Left cardiac atrium (tissue), 4 donors: ENCODE data around the gene CLDN16. TPM values are rescaled to one million over a fixed set of nuclear protein-coding genes. Genes with fewer than 3 reads are reported as not detected.

Source experiments
- ATAC-seq, 2 donors: fragments of 200-7000 bp; cut with Tn5 transposase; one replicate each; pipeline ENCODE4 v1.9.1; 2020; ENCODE audit warnings: mild to moderate bottlenecking in 2 of 2, moderate library complexity in 2 of 2
- DNase-seq: peaks from one replicate; pipeline ENCODE4 v3.0.0-alpha.2; 2020
- intact Hi-C, 2 donors: fragments of 100-400 bp; cut with DNase I; formaldehyde crosslinking; loops; one replicate each; pipeline versions ENCODE4 v1.14.1 to v1.15.1; 2022 to 2023
- total RNA-seq, 2 donors: library from RNA; stranded (reverse); fragmentation: NEBNext Ultra II Directional; extraction: Animal tissue kit (Norgen Biotek cat#: 25700); gene quantifications; one replicate each; pipeline ENCODE4 v1.2.1, GENCODE V29; 2021
- donor health status: DM: no; HTN: yes; CAD: no.
- donor health status: DM: no; HTN: yes; CAD: no; lungs with severe emphysema.
- donor health status: DM: yes; HTN: yes; CAD: no.
- donor health status: Dilated cardiomyopathy.

Gene CLDN16
- total RNA-seq, 2 donors from 2014 or later: 0.08 to 0.15 TPM

DNA sequence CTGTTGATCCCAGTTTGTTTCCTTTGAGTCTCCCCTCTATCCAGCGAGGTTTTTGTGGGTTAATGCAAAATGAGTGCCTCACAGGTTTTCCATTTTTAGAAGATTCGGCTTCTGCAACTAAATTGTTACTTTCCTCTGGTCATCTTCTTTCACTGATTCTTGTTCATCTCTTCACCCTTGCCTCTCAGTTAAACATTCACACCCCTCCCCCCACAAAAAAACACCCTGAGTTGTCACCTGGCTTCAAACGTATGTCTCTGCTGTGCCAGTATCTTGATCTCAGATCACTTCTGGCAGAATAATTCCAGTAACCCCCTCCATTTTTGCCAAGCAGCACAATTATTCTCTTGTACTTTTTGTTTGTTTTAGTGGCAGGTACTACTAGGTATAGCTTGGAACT lies 12.3 kb upstream of the CLDN16 start:
- no peak for ATAC-seq
- intact Hi-C loops: no loop called here
- DNase-seq: no peak

DNA sequence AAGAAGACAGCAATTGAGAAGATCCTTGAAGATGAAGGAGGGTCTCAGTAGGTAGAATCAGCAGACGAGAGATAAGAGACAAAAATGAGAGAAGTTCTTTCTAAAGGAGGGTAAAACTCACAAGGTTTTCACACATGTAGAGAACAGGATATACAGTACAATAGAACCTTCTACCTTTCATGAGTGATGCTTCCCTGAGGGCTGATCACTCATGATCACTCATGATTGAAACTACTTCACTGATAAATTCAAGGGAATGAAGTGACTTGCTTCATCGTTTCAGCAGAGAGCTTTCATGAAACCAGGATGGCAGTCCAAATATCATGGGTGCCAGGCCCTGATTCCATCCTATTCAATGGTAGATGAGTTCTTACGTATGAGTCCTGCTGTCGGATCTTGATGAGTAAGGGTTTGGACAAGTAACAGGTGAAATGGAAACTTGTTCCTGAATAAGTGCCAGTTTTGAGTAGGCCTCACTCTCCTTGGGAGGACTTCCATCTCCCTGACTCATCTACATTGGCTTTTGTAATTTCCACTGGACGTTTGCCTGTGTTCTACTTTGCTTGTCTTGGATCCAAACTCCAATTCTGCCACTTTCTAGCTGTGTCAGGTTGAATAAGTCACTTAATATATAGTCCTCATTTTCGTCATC lies 9.6 kb upstream of the CLDN16 start:
- intact Hi-C loops: no loop called here
- ATAC-seq: peak; percentile 44 to 85
- no peak for DNase-seq

DNA sequence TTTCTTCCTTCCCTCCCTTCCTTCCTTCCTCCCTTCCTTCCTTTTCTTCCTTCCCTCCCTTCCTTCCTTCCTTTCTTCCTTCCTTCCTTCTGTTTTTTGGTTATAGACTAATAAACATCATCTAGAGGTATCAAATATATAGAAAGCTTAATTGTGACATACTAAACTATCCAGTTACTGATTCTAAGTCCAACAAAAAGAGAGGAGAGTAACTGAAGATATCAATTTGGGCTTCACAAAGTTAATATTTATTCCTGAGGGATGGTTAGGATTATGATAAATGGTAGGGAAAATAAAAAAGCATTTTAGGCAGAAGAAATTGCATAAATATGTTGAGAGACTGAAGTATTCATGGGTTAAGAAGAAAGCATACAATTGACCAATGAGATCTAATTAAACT lies 7.8 kb upstream of the CLDN16 start:
- intact Hi-C loops: loop anchor here in 1 of 2 donors (10.0 kb wide), 2 partner anchors 155 to 415 kb away; no protein-coding TSS in a partner anchor
- no peak for ATAC-seq
- no peak for DNase-seq

DNA sequence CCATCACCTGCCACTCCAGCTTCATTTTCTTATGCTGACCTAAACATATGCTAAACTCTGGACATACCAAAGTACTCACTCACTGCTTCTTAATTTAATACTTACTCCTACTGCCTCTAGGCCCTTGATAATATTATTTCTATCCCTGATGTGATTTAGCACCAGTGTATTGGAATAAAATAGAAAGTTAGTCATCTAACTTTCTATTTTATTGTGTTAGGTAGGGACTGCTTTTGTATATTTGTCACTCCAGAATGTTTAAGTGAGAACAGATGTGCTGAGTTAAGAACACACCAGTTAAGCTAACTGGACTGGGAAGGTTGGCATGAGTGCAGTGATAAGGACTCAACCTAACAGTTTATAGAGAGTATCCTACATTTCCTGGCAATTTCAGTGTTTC lies 6.5 kb upstream of the CLDN16 start:
- ATAC-seq (no peak), DNase-seq (no peak)
- intact Hi-C loops: loop anchor here in 1 of 2 donors (10.0 kb wide), 2 partner anchors 157 to 417 kb away; no protein-coding TSS in a partner anchor

DNA sequence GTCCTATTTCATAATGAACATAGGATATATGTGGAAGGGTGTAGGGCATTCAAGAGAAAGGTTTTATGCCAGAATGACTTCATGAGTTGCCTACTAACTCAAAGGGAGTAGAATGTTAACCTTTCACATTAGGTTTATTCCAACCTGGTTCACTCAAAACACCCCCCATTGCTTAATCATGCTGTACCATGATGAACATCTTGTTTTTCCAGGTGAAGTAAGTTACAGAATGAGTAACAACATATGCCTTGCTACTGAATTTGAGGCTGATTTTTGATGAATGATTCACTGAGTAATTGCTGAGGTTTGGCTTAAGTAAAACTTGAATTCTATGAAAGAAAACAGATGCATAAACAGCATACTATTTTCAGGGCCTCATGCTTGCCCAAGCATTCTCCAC lies 5.9 kb upstream of the CLDN16 start:
- ATAC-seq (peak in 1 of 2 donors; percentile 76), DNase-seq (no peak)
- intact Hi-C loops: loop anchor here in 1 of 2 donors (10.0 kb wide), 2 partner anchors 157 to 417 kb away; no protein-coding TSS in a partner anchor

DNA sequence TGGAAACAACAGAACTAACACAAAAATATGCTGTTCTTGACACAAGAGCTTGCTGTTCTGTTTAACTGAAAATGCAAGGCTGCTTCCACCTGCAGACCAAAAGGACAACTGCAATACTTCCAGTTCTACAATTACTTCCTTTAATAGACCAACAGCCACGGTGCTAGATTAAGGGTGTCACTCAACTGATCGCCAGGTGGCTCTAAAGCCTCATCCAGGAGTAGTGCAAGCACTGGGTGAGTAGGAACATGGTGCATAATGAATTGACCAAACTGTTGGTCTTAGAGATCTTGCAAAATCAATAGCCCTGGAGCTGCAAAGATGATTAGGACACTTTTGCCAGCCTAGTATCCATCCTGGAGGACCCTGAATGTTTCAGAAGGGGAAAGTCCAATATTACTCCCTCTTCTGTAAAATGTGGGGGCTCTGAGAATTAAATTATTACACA lies 3.6 kb upstream of the CLDN16 start:
- DNase-seq (no peak), ATAC-seq (peak; percentile 71)
- intact Hi-C loops: loop anchor here in 1 of 2 donors (10.0 kb wide), 2 partner anchors 160 to 420 kb away; no protein-coding TSS in a partner anchor

DNA sequence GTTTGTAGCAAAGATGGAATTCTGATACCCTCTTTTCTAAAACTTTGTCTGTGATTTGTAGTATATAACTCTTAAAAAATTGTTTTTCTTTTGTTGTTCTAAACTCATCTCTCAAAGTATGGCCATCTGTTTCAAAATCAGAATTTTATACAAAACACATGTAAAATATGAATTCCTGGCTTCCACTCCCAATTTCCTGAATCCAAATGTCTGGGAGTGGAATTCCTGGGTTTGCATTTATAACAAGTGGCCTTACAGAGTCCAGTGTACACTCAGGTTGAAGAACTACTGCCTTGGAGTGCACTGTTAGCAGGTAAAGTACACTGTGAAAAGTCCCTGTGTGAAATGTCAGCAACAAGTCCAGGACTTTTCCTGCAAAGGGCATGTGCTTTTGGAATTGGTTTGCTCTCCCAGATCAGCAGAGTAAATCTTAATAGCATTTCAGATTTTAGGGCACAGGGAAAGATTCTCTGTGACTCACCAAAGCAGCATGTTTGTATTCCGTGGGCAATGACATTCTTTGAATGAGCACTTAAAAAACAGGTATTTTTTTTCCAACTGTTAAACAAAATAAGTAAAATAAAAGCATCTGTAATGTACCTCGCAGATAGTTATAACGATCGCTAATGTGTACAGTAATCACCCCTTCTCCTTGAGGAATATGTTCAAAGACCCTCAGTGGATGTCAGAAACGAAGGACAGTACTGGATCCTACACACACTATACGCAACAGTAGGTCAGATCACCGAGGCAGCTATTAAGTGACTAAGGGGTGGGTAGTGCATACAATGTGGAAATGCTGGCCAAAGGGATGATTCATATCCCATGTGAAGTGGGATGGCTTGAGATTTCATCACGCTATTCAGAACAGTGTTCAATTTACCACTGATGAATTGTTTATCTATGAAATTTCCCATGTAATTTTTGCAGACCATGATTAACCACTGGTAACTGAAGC lies 2.0 kb upstream of the CLDN16 start:
- ATAC-seq: peak in 1 of 2 donors; percentile 76
- DNase-seq: no peak
- intact Hi-C loops: loop anchor here in 1 of 2 donors (10.0 kb wide), 2 partner anchors 161 to 421 kb away; no protein-coding TSS in a partner anchor

DNA sequence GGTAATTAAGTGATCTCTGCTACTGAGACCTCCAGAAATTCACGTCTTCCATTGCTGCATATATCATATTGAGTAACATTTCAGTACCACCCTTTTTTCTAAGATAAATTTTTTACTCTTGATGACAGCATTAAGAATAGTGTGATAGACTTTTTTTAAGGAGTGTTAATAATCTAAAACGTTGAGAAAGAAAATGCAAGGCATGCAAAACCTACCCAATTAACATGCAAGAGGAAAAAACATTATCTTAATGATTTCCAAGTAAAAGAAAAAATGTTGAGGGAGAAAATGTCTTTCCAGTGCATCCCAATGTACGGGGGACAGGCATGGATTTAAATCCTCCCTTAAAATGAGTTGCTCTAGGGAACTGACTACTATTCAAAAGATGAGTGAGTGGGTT lies 740 bp downstream of the CLDN16 start:
- intact Hi-C loops: loop anchor here in 1 of 2 donors (10.0 kb wide), 2 partner anchors 164 to 424 kb away; no protein-coding TSS in a partner anchor
- ATAC-seq (no peak), DNase-seq (no peak)

DNA sequence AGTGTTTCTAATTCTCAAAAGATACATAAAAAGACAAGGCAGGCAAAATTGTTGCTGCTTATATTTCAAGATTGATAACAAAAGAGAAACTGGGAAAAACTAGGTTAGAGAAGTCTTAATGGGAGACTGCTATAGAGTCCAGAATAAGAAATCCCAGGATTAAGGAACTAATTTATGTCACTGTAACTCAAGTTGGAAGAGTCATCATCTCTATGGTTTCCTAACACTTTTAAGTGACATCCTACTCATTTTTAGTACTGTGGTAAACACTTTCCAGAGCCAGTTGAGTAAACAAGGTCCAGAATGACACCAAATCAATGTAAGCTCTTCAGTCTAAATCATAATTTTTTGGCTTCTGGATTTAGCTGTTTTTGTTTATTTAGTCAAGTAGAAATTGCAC lies 8.0 kb downstream of the CLDN16 start:
- no peak for DNase-seq
- no peak for ATAC-seq
- intact Hi-C loops: no loop called here

DNA sequence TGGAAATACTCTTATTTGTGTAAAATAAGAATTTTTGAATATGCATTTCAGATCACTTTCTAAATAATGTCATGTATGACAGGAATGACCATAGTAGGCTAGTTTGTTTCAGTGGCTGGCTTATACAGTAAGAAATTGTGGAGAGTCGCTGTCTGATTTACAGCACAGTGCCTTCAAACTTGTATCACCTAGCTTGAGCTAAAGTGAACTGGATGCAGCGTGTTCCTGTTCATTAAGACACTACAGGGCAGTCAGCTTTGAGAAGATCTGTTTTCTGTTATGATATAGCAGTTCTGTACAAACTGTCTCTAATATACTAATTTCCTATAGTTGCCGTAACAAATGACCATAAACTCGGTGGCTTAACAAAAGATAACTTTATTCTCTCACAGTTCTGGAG lies 9.9 kb downstream of the CLDN16 start:
- ATAC-seq (no peak), DNase-seq (no peak)
- intact Hi-C loops: no loop called here

DNA sequence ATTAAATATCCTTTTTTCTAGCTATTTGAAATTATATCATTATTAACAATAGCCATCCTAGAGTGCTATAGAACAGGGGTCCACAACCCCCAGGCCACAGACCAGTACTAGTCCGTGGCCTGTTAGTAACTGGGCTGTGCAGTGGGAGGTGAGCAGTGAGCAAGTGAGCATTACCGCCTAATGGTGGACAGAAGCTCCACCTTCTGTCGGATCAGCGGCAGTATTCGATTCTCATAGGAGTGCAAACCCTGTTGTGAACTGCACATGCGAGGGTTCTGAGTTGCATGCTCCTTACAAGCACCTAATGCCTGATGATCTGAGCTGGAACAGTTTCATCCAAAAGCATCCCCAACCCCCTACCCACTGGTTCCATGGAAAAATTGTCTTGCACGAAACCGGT lies 11.7 kb downstream of the CLDN16 start:
- no peak for ATAC-seq
- no peak for DNase-seq
- intact Hi-C loops: no loop called here

DNA sequence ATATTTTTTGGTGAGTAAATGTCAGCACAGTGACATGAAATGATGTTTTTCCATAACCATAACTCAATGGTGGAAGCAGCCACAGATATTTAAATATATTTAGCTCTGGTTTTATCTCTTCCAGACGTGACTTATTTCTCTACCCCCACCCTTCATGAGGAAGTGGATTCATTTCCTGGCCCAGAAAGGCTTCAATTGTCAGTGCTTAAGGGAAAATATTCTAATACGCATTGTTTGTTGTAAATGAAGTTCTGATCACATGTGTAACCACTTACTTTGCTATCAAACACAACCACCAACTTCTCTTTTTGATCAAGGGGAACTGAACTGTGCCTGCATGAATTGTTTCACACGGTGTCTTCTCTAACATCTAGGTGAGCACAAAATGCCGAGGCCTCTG lies 14.0 kb downstream of the CLDN16 start:
- DNase-seq (no peak), ATAC-seq (no peak)
- intact Hi-C loops: no loop called here

DNA sequence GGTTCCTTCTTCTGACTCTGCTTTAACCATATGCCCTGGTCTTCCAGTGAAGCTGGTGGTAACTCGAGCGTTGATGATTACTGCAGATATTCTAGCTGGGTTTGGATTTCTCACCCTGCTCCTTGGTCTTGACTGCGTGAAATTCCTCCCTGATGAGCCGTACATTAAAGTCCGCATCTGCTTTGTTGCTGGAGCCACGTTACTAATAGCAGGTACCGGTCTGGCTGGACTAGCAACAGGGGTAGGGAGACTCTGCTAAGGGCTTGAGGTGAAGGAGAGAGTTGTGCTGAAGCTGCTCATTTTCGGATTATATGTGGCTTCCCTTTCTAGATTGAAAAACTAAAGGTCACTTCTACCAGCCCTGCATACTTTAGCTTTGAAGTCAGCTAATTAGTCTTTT lies 16.8 kb downstream of the CLDN16 start:
- intact Hi-C loops: no loop called here
- ATAC-seq (no peak), DNase-seq (no peak)

DNA sequence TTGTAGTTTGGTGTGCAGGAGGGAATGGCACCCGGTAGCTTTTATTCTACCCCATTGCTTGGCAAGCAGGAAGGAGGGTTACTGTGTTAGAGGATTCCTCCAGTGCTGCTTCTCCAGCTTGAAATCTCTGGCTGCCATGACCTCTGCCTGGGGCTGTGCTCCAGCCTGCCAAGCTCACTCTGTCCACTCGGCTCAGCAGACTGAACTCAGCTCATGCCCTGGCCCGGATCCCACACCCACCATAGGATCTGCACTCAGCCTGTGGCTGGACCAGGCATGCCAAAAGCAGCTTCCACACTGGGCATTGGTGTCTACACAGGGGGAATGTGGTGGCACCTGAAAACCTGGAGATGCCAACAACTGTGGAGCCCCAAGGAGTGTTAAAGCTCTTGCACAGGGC lies 26.3 kb downstream of the CLDN16 start:
- intact Hi-C loops: no loop called here
- peak; percentile 41 to 62 for ATAC-seq
- DNase-seq: no peak

DNA sequence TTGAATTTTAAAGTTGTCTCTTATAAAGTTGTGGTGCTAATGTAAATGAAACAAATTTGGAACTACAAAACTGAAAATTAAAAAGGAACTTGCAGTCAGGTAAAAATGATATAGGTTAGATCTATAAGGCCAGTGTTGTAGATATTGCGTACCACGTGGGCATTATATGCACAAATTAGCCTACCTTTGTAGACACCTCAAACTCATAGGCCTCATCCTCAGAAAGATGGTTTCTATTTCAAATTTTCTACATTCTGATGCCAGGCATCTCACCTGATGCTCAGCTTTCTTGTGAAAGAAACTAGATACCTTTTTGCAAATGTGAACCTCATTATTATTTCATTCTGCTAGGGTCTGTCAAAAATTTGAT lies 36.1 kb downstream of the CLDN16 start:
- no peak for DNase-seq
- ATAC-seq: no peak
- intact Hi-C loops: loop anchor here in 1 of 2 donors (10.0 kb wide), 2 partner anchors 199 to 459 kb away; no protein-coding TSS in a partner anchor

DNA sequence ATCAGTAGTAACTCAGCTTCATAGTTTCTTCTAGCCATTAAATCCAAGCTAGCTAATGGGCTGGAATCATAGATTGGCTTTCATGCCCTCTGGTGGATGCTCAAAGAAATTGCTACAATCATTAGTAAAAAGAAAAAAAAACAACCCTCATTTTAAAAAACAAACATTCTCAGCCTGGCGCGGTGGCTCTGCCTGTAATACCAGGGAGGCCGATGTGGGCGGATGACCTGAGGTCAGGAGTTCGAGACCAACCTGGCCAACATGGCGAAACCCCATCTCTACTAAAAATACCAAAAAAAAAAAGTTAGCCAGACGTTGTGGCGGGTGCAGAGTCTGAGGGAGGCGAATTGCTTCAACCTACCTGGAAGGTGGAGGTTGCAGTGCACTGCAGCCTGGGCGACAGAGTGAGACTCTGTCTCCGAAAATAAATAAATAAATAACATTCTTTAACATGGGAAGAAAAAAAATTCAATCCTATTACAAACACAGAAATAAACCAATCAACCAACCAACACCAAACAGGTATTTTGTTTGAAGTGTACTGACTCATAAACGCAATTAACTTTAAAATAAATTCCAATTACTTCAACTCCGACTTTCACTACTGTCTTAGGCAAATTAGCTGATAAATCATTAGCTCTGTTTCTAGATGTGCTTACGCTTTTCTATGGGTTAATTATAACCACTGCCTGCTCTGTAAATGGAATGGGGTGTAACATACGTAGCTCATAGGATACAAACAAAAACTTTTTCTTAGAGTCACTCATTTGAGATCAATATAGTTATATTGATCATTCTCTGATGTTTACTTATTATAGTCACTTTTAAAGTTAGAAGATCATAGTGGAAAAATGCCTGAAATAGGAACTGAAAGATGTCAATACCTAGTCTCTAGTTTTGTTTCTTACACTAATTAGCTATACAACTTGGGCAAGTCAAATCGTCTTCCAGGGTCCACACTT lies 36.8 kb downstream of the CLDN16 start:
- peak; percentile 48 for DNase-seq
- intact Hi-C loops: loop anchor here in 1 of 2 donors (10.0 kb wide), 2 partner anchors 200 to 460 kb away; no protein-coding TSS in a partner anchor

DNA sequence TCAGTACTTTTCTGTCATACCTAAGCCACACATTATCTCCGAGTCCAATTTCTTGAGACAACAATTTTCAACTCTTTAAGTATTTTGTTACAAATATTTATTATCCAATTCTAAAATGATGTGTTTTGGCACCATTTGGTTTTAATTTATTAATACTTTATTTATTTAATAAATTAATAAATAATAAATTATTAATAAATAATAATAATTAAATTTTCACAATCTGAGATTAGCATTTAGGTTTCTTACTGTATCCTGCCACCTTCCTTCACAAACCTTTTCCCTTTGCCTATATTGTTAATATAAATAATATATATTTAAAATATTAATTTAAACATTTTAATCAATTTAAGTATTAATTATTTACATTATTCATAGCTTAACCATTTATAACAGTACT lies 37.9 kb downstream of the CLDN16 start:
- intact Hi-C loops: loop anchor here in 1 of 2 donors (10.0 kb wide), 2 partner anchors 201 to 461 kb away; no protein-coding TSS in a partner anchor
- DNase-seq: no peak
- no peak for ATAC-seq

More for the DNA sequence above, 36.8 kb downstream of the CLDN16 start:
- peak; percentile 44 to 55 for ATAC-seq

DNA sequence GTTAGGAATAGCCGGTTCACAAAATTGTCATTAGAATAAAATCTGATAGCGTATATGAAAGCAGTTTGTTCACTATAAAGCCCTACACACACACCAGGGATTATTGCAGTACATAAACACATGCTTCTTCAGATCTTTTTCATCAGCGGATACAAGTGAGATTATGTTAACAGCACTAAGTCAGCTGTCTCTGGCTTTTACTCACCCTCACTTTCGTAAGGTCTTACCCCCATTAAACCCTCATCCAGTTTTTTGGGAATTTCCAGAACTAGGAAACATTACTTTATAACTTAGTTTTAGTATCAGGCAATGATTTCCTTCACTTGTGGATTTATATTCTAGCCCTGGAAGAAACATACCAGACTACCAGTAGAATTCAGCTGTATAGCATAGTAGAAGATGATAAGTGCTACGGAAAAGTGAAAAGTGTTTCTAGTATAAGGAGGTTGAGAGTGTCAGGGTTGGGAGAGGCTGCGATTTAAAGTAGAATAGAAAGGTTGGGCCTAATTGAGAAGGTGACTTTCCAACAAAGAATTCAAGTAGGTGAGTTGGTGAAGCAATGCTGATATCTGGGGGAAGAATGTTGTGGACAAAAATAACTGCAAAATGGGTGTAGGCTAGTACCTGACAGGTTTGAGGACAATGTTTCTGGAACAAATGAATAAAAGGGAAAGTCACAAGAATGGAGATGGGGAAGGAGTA lies 39.0 kb downstream of the CLDN16 start:
- DNase-seq: no peak
- ATAC-seq: no peak
- intact Hi-C loops: loop anchor here in 1 of 2 donors (10.0 kb wide), 2 partner anchors 202 to 462 kb away; no protein-coding TSS in a partner anchor
